Inflammatory macrophage (primary cell): ENCODE results near the gene SYTL2.
"Not testable (repeated sequence)": the region's sequence is repeated elsewhere in the genome, so short reads cannot be mapped to it uniquely, and the experiment has no call there.

Experiments
- DNase-seq, 2 donors: peaks; one replicate each; pipeline ENCODE4 v3.0.0-alpha.2; 2020 to 2022
- total RNA-seq, 18 experiments: gene quantifications; one replicate each; lab custom pipeline; 2026; ENCODE audit warnings: mixed read lengths in 6 of 18, inconsistent platforms in 2 of 18; lab: John Stamatoyannopoulos, UW

Gene SYTL2, protein sequence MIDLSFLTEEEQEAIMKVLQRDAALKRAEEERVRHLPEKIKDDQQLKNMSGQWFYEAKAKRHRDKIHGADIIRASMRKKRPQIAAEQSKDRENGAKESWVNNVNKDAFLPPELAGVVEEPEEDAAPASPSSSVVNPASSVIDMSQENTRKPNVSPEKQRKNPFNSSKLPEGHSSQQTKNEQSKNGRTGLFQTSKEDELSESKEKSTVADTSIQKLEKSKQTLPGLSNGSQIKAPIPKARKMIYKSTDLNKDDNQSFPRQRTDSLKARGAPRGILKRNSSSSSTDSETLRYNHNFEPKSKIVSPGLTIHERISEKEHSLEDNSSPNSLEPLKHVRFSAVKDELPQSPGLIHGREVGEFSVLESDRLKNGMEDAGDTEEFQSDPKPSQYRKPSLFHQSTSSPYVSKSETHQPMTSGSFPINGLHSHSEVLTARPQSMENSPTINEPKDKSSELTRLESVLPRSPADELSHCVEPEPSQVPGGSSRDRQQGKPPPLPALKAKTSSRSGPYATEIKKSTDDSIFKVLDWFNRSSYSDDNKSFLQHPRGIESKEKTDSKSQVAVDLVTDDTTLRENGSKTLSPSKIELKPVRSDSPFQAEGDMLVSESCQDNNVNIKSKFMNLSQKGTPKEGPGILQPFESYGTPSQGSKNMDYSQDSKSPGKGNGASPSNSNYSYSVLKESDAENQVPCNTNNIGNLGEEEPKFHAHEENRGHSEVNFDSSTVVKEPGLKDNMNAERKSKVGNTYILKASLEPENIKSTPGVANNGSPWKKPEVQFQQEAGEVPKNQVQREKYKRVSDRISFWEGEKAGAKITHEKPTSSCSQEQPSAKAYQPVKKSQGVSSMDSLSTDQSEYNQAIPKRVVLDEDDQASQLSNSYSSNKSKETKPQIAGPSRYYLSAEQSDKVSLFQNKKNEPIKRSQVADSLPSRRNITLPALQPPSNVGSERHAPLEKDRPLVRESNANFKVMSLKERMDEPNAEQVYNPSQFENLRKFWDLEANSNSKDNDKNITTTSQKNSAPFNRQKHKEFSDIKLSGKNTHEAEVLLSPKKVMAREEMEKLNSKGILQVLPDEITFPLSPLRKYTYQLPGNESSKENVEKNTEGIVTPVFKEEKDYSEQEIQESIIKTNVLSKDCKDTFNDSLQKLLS (N-terminal part only)
- 0.26 to 2.7 (median 0.55) reads per million in 18 experiments for total RNA-seq

DNA sequence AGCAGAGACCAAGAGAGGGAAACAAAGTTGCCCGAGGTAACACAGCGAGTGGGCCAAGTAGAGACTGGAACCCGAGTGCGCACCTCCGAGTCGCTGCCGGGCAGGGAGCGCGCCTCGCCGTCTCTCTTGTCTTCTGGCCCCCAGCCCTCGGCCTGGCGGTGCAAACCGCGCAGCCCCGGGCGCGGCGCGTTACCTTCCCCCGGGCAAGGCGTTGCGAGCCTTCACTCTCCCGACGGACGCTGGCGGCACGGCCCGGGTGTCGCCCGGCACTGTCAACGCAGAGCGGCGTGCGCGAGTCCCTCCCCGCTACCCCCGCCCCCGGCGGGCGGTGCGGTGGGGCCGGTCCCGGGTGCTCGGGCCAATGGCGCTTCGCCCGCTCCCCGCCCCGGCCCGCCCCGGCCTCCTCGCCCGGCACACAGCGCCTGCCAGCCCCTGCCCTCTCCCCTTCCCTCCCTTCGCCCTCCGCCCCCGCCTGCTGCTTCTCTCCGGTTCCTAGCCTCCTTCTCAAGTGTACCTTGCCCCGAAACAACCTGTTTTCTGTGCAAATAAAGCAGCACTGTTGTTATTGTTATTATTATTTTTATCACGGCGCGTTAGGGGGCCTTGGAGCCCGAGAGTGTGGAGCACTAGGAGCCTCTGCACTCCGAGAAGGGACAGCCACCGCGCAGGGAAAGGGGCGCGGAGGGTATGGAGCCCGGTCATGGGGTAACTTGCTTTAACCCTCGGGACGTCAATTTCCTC is at the start of gene SYTL2:
SYTL2 (minus strand) TSS at position 271 of the 741 bp plus-strand sequence. CDS start 53,416 bp downstream, outside the sequence.
- DNase-seq = peak; percentile 38 to 66

DNA sequence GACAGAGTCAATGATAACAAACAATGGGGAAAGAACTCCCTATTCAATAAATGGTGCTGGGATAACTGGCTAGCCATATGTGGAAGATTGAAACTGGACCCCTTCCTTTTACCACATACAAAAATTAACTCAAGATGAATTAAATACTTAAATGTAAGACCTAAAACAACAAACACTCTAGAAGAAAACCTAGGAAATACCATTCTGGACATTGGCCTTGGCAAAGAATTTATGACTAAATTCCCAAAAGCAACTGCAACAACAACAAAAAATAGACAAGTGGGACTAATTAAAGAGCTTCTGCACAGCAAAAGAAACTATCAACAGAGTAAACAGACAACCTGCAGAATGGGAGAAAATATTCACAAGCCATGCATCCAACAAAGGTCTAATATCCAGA is 48.6 kb upstream of the SYTL2 start:
- not testable (repeated sequence) for DNase-seq

DNA sequence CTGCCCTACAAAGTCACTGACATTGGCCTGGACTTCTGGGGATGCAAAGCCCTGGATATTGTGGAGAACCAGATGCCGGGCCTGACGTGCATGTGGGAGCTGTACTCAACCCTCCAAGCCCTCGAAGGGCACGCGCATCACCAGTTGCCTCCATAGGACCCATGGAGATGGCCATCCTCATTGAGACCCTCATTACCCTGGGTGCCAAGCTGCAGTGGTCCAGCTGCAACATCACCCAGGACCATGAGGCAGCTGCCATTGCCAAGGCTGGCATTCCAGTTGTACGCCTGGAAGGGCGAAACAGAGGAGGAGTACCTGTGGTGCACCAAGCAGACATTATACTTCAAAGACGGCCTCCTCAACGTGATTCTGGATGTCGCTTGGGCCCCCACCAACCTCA is 46.2 kb upstream of the SYTL2 start:
- no peak for DNase-seq

DNA sequence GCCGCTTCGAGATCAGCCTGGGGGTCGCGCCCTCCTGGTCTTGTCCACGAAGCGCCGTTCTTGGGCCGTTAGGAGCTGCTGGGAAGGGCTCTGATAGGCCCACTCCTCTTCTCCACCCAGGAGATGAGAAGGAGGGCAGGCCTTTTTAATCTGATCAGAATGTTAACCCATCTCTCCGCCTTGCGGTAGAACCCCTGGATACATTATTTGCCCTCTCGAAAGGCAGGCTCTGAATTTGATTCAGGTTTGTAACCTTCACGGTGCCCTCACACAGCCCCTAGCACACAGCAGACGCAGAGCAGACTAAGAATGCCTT is 44.4 kb upstream of the SYTL2 start, which contains the start of gene CCDC83:
CCDC83 (plus strand) TSS at position 43 of the 316 bp plus-strand sequence. CDS start 9,741 bp downstream, outside the sequence.
- no peak for DNase-seq

DNA sequence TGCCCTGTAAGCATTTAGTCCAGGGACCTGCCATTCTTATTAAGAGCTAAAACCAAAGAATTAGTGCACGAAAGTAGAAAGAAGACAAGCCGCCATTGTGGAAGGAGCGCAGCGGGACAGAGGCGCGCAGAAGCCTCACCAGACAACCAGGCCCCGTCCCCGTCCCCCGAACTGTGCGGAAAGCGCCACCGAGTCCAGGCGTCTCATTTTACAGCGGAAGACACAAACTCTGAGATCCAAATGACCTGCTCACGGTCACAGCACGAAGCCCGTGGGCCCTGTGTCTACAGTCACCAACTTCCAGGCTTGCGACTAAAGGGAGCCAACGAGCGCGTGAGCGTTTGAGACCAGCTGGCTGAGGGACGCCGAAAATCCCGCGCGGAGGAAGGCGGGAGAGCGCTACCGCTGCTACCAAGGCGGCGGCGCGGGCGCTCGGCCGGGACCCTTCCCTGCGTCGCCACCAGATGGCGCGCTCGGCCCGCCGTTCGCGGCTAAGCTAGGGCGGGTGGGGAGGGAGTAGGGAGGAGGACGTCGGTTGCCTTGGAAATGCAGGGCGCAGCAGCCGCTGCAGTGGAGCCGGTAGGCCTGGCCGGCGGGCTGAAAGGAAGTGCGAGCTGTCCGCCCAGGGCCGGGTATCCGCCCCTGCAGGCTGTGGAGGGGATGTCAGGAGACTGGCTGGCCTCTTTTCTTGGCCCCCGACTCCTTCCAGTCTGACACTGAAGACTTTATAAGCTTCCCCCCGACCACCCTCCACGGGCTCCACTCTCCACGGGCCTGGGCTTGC is 43.8 kb upstream of the SYTL2 start:
- DNase-seq = peak; percentile 95

DNA sequence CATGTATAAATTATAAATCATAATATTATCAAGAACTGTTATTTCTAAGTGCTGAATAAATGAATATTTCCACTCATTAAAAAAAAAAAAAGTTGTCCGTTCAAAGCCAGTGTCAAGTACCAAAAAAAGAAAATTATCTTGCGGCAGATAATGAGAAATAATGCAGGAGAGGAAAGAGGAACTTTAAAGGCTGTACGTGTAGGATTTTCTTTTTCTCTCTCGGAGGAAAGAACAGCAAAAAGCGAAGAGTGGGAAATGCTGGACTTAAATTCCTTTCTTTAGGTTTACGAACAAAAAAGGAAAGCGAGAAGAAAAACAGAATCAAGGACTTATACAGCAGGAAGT is 43.2 kb upstream of the SYTL2 start:
- peak in 1 of 2 donors; percentile 6 for DNase-seq

DNA sequence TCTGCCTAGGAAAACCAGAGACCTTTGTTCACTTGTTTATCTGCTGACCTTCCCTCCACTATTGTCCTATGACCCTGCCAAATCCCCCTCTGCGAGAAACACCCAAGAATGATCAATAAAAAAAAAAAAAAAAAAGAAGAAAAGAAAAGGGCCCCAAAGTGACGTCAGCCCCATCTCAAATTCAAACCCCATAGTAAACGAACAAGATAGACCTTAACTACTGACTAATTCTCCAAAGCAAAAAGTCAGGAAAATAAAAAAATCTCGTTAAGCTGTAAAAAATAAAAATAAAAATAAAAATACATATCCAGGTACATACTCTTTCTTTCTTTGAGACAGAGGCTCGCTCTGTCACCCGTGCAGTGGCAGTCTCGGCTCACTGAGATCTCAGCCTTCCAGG is 42.6 kb upstream of the SYTL2 start:
- not testable (repeated sequence) for DNase-seq

DNA sequence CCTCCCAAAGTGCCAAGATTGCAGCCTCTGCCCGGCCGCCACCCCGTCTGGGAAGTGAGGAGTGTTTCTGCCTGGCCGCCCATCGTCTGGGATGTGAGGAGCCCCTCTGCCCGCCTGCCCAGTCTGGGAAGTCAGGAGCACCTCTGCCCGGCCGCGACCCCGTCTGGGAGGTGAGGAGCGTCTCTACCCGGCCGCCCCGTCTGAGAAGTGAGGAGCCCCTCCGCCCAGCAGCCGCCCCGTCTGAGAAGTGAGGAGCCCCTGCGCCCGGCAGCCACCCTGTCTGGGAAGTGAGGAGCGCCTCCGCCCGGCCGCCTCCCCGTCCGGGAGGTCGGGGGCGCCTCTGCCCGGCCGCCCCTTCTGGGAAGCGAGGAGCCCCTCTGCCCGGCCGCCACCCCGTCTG is 41.8 kb upstream of the SYTL2 start:
- DNase-seq = not testable (repeated sequence)

DNA sequence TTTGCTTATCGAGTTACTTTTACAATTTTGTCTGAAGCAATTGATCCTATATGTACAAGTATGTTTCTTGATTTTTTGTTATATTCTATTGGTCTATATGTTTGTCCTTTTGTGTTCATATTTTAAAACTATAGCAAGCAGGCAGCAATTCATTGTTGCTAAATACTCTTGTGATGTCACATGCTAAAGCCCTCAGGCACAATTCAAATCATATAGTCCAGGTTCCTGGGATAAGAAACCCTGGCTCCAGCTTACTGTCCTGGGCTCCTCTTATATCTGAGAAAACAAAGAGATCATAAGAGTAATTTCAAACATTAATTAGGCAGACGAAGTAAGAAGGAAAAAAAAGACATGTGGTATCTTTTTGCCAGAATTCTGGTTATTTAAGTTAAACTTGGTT is 37.6 kb upstream of the SYTL2 start:
- DNase-seq = no peak

DNA sequence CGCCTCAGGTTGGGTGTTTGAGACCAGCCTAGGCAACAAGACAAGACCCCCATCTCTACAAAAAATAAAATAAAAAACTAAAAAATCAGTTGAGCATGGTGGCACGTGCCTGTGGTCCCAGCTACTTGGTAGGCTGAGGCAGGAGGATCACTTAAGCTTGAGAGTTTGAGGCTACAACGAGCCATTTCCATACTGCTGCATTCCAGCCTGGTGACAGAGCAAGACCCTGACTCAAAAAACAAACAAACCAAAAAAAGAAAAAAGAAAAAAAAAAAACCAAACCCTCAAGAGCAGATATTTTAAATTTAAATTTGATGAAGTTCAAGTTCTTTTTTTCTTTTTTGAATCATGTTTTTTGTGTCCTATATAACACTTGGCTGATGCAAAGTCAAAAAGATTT is 37.1 kb upstream of the SYTL2 start:
- no peak for DNase-seq

DNA sequence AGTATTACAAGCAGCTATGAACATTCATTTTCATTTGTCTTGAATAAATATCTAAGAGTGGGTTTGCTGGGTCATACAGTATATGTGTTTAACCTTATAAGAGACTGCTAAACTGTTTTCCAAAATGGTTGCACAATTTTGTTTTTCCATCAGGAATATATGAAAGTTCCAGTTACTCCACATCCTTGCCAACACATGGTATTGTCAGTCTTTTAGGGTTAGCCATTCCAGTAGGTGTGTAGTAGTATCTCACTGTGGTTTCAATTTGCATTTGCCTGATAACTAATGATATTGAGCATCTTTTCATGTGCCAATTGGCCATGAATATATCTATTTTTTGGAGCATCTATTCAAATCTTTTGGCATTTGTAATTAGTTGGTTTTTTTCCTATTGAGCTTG is 36.5 kb upstream of the SYTL2 start:
- no peak for DNase-seq

DNA sequence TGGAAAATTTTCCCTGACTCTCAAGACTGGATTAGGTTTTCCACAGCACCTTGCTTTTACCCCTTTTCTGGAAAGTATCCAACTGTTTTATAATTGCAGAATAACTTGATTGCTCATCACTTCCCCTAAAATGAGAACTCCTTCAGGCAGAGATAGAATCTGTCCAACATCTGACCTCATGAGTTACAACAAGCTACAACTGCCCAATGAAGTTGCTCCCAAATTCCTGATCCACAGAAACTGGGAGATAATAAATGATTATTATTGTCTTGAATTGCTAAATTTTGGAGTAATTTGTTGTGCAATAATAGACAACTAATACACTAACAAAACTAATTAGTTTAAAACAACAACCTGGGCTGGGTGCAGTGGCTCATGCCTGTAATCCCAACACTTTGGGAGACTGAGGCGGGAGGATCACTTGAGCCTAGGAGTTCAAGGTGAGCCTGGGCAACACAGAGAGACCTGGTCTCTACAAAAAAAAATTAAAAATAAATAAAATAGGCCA is 34.2 kb upstream of the SYTL2 start:
- DNase-seq = peak; percentile 18 to 36

DNA sequence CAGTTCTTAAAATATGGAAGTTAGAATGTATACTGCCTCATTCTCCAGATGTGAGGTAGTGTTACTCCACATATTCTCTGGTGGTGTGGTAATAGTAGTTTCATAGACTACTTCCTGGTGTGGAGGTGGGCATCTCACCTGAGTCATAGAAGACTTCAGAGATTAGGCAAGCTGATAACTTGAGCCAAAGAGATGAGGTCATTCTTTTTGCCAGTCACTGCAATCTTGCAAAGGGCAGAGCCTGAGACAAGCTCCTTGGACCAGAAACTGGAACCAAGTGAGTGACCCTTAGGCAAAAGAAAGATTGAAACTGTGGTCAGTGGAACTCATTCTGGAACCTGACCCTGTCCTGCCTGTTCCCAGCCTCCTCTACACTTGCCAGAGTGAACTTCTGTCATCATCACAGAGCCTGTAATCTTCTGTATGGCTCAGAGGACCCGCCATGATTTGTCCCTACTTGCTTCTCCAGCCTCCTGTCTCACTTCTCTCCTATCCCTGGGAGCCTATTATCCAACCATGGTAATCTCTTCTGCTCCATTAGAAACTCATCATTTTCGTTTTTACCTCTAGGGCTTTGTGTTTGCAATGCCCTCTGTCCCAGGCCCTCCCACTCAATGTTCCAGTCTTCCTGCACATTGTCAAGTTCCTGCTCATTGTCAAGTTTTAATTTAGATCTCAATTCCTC is 33.6 kb upstream of the SYTL2 start:
- peak; percentile 42 to 49 for DNase-seq

DNA sequence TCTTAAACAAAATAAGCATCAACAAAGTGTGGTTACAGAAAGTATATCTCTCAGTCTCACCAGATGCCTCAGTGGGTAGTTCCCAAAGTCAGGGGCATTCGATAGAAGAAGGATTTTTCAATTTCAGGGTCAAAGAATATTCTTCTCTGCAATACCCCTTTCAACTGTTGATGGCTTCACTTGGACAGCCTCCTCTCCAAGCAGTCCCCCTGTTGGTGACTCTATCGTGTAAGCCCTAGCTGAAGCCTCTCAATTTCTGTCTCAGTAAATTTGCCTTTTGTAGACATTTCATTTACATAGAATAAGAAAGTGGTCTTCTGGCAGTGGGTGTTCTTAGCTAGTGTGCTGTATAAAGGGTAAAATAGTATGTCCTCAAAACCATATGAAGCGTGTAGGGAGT is 33.0 kb upstream of the SYTL2 start:
- no peak for DNase-seq

DNA sequence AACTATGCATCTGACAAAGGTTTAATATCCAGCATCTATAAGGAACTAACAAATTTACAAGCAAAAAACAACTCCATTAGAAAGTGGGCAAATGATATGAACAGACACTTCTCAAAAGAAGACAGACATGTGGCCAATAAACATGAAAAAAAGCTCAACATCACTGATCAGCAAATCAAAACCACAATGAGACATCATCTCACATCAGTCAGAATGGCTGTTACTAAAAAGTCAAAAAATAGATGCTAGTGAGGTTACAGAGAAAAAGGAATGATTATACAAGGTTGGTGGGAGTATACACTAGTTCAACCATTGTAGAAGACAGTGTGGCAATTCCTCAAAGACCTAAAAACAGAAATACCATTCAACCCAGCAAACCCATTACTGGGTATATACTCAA is 30.0 kb upstream of the SYTL2 start:
- not testable (repeated sequence) for DNase-seq

DNA sequence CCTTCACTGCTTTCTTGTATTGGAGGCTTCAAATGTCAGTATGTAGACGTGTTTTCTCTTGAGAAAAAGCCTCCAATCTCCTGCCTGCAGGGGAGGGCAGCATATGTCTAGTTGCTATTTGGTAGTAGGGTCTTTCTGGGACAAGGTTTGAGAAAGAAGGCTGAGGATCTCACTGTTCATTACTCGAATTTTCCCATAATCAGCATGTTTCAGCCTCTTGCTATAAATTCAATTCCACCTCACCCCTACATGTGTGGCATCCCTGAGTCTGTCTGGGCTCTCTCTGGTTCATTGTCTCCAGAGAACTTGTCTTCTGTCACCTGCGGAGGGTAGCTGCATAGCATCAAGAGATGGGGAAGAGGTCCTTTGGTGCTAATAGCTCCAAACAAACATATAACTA is 24.8 kb upstream of the SYTL2 start:
- DNase-seq = no peak

DNA sequence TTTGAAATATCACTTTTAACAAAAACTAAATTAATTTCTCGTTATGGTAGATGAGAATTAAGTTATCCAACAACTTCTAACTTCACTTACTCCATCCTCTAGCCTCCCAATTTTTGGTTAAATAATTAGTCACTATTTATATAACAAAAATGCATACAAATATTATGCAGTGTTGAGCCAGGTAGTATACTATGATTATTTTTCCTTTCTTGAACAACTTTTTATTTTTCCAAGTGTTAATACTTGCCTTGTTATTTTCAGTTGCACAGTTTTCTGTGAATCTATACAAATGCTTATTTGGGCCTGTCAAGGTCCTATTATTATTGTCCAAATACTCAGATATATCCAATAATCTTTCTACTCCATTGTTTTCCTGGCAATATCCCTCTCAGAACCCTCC is 24.3 kb upstream of the SYTL2 start:
- DNase-seq = no peak

DNA sequence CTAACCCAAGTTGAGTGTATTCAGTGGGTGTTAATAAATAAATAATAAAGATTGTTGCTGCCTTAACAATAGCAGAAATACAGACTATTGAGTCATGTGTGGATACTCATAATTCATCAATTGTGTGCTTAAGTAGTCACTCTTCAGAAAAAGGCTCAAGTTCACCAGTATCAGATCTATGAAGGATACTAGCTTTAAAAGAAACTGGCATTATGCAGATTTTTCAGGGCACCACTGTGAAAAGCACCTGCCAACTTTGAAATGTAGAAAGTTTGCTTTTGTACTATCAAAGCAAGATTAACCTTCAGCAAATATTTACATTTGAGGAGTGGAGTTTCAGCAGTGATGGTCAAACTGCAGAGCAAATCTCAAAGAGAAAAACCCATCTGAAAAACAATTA is 20.1 kb upstream of the SYTL2 start:
- DNase-seq = no peak

DNA sequence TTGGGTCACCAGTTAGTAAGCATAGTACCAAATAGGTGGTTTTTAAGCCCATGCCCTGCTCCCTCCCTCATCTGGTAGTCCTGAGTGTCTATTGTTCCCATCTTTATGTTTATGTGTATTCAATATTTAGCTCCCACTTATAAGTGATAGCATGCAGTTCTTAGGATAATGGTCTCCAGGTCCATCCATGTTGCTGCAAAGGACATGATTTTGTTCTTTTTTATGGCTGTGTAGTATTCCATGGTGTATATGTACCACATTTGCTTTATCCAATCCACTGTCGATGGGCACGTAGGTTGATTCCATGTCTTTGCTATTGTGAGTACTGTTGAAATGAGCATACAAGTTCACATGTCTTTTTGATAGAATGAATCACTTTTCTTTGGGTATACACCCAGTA is 18.2 kb upstream of the SYTL2 start:
- DNase-seq = no peak

DNA sequence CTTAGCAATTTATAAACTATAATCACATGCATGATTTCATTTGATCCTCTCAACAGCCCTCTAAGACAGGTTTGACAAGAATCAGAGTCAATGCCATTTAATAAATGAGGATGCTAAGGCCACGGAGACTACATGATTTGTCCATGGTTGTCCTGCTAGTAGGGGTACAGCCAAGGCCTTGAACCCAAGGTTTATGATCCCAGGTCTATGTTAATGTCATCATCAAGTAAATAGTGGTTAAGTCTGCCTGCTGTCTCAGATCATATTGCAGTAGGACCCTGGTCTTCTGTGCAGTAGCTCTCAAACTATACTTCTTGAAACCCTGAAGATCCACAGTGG is 17.7 kb upstream of the SYTL2 start:
- no peak for DNase-seq
